Iris pigment epithelial cell (primary cell): ENCODE data around the gene DLG2.

Experiments used
- DNase-seq: peaks from one replicate; pipeline ENCODE4 v3.0.0-alpha.2; 2011; ENCODE audit warnings: low read depth

Gene DLG2

GRCh38 chr11:84564180-84564866 lies 1062.8 kb downstream of the DLG2 start:
- peak; percentile 56 for DNase-seq

GRCh38 chr11:84563356-84563755 lies 1063.8 kb downstream of the DLG2 start:
- no peak for DNase-seq

- no peak for DNase-seq
Observed at GRCh38 chr11:84560206-84560605, 1066.9 kb downstream of the DLG2 start.

- DNase-seq, result peak; percentile 61
Observed at GRCh38 chr11:84558085-84558905, 1068.8 kb downstream of the DLG2 start.

GRCh38 chr11:84552791-84553190 lies 1074.4 kb downstream of the DLG2 start:
- no peak for DNase-seq

GRCh38 chr11:84549217-84549616 lies 1077.9 kb downstream of the DLG2 start:
- peak; percentile 2 for DNase-seq

- DNase-seq, result no peak
Observed at GRCh38 chr11:84544566-84544965, 1082.6 kb downstream of the DLG2 start.

- no peak for DNase-seq
Observed at GRCh38 chr11:84543367-84544159, 1083.6 kb downstream of the DLG2 start.

GRCh38 chr11:84541731-84542340 lies 1085.3 kb downstream of the DLG2 start:
- peak; percentile 4 for DNase-seq

- DNase-seq, result no peak
Observed at GRCh38 chr11:84536456-84536855, 1090.7 kb downstream of the DLG2 start.

GRCh38 chr11:84532364-84532763 lies 1094.8 kb downstream of the DLG2 start:
- no peak for DNase-seq

GRCh38 chr11:84526250-84526649 lies 1100.9 kb downstream of the DLG2 start:
- no peak for DNase-seq

- DNase-seq, result peak; percentile 41
Observed at GRCh38 chr11:84524422-84525051, 1102.6 kb downstream of the DLG2 start.

- peak; percentile 17 for DNase-seq
Observed at GRCh38 chr11:84522331-84522730, 1104.8 kb downstream of the DLG2 start.

GRCh38 chr11:84518631-84519183 lies 1108.4 kb downstream of the DLG2 start:
- no peak for DNase-seq

GRCh38 chr11:84514436-84514835 lies 1112.7 kb downstream of the DLG2 start:
- DNase-seq, result no peak

- no peak for DNase-seq
Observed at GRCh38 chr11:84503503-84503902, 1123.6 kb downstream of the DLG2 start.

GRCh38 chr11:84501750-84502149 lies 1125.4 kb downstream of the DLG2 start:
- no peak for DNase-seq

GRCh38 chr11:84497981-84498411 lies 1129.1 kb downstream of the DLG2 start:
- peak; percentile 42 for DNase-seq

- no peak for DNase-seq
Observed at GRCh38 chr11:84497181-84497580, 1130.0 kb downstream of the DLG2 start.

GRCh38 chr11:84496122-84496521 lies 1131.0 kb downstream of the DLG2 start:
- DNase-seq, result no peak
